ENCODE measurements around the gene TICRR.

Gene TICRR

GRCh38 chr15:89627256-89627970, 52.1 kb downstream of the TICRR start:
- DNase-seq (ENCODE audit: low read depth), result no peak
- in situ Hi-C loops (cut with HindIII; ENCODE audit: low sequenced_read_pairs), result loop anchor here (5.0 kb wide), 1 partner anchor 45 kb away; no protein-coding TSS in a partner anchor
- TF ChIP-seq CTCF (IDR thresholded peaks at IDR 0.05; ENCODE audit: low read depth, low read length, missing control alignments), result no peak
- no peak overlapping the region for H3K4me3 ChIP-seq (ENCODE audit: low read depth, low read length)

- TF ChIP-seq CTCF (IDR thresholded peaks at IDR 0.05; ENCODE audit: low read depth, low read length, missing control alignments), result no peak
- in situ Hi-C loops (cut with HindIII; ENCODE audit: low sequenced_read_pairs), result loop anchor here (5.0 kb wide), 1 partner anchor 44 kb away; no protein-coding TSS in a partner anchor
- no peak for DNase-seq (ENCODE audit: low read depth)
- no peak overlapping the region for H3K4me3 ChIP-seq (ENCODE audit: low read depth, low read length)
These were observed 53.0 kb downstream of the TICRR start for GRCh38 chr15:89628301-89628700.

GRCh38 chr15:89628806-89629715, 53.8 kb downstream of the TICRR start:
- in situ Hi-C loops (cut with HindIII; ENCODE audit: low sequenced_read_pairs), result loop anchor here (5.0 kb wide), 1 partner anchor 43 kb away; no protein-coding TSS in a partner anchor
- no peak for TF ChIP-seq CTCF (IDR thresholded peaks at IDR 0.05; ENCODE audit: low read depth, low read length, missing control alignments)
- no peak for DNase-seq (ENCODE audit: low read depth)
- H3K4me3 ChIP-seq (ENCODE audit: low read depth, low read length), result no peak overlapping the region

- no peak overlapping the region for H3K4me3 ChIP-seq (ENCODE audit: low read depth, low read length)
- no peak for TF ChIP-seq CTCF (IDR thresholded peaks at IDR 0.05; ENCODE audit: low read depth, low read length, missing control alignments)
- no peak for DNase-seq (ENCODE audit: low read depth)
- in situ Hi-C loops (cut with HindIII; ENCODE audit: low sequenced_read_pairs), result loop anchor here (5.0 kb wide), 1 partner anchor 42 kb away; no protein-coding TSS in a partner anchor
These were observed 54.6 kb downstream of the TICRR start for GRCh38 chr15:89629829-89630228.

- TF ChIP-seq CTCF (IDR thresholded peaks at IDR 0.05; ENCODE audit: low read depth, low read length, missing control alignments), result no peak
- in situ Hi-C loops (cut with HindIII; ENCODE audit: low sequenced_read_pairs), result no loop called here
- no peak overlapping the region for H3K4me3 ChIP-seq (ENCODE audit: low read depth, low read length)
- no peak for DNase-seq (ENCODE audit: low read depth)
These were observed 55.0 kb downstream of the TICRR start for GRCh38 chr15:89630260-89630659.
